D721Med (cell line): Measurements from ENCODE around the gene WASHC3.
"Not testable (repeated sequence)": the region's sequence is repeated elsewhere in the genome, so short reads cannot be mapped to it uniquely, and the experiment has no call there.

Experiments
- DNase-seq: peaks from one replicate; pipeline ENCODE4 v3.0.0; 2011; ENCODE audit warnings: low spot score; ENCODE audit not compliant: insufficient read length
- FAIRE-seq: peaks from 2 replicates; lab custom pipeline; 2011; peaks lifted over from hg19 to GRCh38; lab: Jason Lieb, UNC
- CTCF ChIP-seq: IDR thresholded peaks from 2 replicates; pipeline ENCODE4 v1.5.1; 2012; ENCODE audit warnings: mild to moderate bottlenecking, control low read depth; ENCODE audit not compliant: insufficient read depth; ENCODE audit errors: missing control alignments

WASHC3 gene

GRCh38 chr12:102080842-102081241, 19.1 kb upstream of the WASHC3 start:
- TF ChIP-seq CTCF, result no peak
- no peak for FAIRE-seq

GRCh38 chr12:102072092-102072491, 10.3 kb upstream of the WASHC3 start:
- not testable (repeated sequence) for DNase-seq, FAIRE-seq

More at GRCh38 chr12:102080842-102081241, 19.1 kb upstream of the WASHC3 start:
- no peak for DNase-seq

- no peak for TF ChIP-seq CTCF
- DNase-seq, result no peak
- no peak for FAIRE-seq
Measured at GRCh38 chr12:102069707-102070106, 7.9 kb upstream of the WASHC3 start.

GRCh38 chr12:102067574-102068258, 5.9 kb upstream of the WASHC3 start:
- TF ChIP-seq CTCF, result no peak
- FAIRE-seq, result no peak
- DNase-seq, result no peak

- no peak for TF ChIP-seq CTCF
- no peak for DNase-seq
- no peak for FAIRE-seq
Measured at GRCh38 chr12:102064476-102064875, 2.7 kb upstream of the WASHC3 start.

GRCh38 chr12:102063069-102063468, 1.3 kb upstream of the WASHC3 start:
- DNase-seq (no peak), FAIRE-seq (no peak)
- TF ChIP-seq CTCF, result no peak

GRCh38 chr12:102062419-102062806, 622 bp upstream of the WASHC3 start:
- FAIRE-seq, result no peak
- DNase-seq, result no peak
- no peak for TF ChIP-seq CTCF
